GM19438 (cell line): ENCODE results near the gene RSKR.
"Not testable (repeated sequence)": the region's sequence is repeated elsewhere in the genome, so short reads cannot be mapped to it uniquely, and the experiment has no call there.

Source experiments
- ATAC-seq: cut with Tn5 transposase; IDR thresholded peaks from one replicate; pipeline ENCODE4 v1.9.1; 2021; ENCODE audit warnings: low read depth; ENCODE audit not compliant: unreplicated experiment

RSKR gene

GRCh38 chr17:28578246-28579195 lies 35.5 kb downstream of the RSKR start:
- no peak for ATAC-seq

DNA sequence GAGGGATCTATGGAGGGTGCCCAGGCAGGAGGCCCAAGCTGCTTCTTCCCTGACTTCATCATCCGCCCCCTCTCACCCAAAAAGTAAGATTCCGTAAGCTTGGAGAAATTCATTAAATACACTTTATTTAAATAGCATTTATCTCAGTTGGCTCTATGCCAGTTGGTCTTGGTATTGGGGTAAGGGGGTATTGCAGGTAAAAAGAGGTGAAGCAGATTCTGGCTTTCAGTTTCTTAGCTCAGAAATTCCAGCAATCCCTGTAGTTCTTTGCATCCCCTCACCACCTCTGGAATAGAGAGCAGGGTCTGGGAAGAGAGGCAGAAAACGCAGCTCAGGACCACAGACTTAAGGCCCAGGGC lies 36.5 kb downstream of the RSKR start:
- no peak for ATAC-seq

DNA sequence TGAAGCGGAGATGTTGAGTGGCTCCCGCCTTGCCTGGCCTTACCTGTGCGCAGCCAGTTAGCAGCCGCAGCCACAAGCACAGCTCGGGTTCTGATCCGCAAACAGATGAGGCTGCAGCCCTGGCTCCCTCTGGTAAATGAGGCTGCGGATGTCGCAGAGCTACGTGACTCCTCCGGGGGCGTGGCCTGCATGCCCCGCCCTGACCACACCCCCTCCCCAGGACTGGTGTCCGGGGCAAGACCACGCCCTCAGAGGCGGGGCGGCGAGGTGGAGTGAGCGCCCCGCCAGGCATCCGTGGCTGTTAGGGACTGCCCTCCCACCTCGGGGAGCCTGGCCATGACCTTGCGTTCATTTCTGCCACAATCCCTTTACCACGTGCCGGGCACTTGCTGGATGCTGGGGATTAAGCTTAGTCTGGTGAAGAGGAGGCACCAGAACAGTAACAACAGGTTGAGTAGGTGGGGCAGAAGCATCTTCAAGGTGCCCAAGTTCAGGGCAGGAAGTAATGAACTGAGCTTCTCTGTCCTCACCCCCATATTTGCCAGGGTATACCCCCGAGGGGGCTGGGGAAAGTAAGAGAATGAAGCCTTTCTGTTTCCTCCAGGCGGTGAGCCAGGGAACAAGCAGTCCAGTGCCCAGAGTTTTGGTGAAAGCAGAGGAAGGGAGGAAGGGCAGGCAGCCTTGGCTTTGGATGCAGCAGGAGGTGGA lies 37.1 kb downstream of the RSKR start, which contains the start of gene ALDOC:
Gene ALDOC (minus strand): TSS at position 138 of the 708 bp plus-strand sequence. CDS start 1,363 bp downstream, outside the sequence.
- peak; percentile 86 for ATAC-seq

DNA sequence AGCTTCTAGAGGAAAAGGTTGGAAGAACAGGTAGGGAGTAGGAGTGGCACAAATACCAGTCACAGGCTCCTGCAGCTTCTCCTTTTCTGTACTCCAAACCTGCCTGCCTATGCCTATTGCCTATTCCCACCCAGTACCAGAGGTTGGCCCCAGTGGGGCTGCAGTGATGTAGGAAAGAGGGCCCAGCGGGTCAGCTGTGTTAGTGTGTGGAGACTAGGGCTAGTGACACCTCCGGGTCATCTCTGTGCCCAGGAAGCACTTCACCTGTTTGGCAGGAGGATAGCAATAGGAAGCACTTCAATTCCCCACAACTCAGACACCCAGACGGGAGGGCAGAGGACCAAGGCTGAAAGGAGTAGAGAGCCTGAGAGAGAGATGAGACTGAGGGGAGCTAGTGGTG lies 38.0 kb downstream of the RSKR start:
- ATAC-seq: not testable (repeated sequence)

GRCh38 chr17:28575126-28575795 lies 38.7 kb downstream of the RSKR start:
- ATAC-seq: no peak

- ATAC-seq: no peak
These were observed 39.5 kb downstream of the RSKR start for GRCh38 chr17:28574526-28574925.

DNA sequence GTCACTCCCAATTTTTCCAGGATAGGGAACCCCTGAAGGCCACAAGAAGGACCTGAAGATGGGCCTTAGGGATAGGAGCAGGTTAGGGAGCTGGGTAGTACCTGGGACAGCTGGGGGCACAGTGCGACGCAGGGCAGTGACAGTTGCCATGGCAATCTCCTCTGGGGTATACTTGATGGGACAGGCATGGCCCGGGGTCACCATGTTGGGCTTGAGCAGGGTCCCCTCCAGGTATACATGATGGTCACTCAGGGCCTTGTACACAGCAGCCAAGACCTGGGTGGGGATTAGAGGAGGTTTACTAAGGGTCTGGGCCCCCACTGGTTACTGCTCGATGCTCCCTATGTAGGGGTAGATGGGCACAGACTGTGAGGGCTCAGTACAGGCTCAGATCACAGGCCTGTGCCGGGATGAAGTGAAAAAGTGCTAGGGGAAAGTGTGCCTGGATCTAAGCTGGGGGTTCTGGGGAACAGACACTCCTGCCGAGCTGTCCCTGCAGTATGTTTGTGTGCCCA lies 40.0 kb downstream of the RSKR start:
- no peak for ATAC-seq

- no peak for ATAC-seq
These were observed 40.5 kb downstream of the RSKR start for GRCh38 chr17:28573521-28573920.

DNA sequence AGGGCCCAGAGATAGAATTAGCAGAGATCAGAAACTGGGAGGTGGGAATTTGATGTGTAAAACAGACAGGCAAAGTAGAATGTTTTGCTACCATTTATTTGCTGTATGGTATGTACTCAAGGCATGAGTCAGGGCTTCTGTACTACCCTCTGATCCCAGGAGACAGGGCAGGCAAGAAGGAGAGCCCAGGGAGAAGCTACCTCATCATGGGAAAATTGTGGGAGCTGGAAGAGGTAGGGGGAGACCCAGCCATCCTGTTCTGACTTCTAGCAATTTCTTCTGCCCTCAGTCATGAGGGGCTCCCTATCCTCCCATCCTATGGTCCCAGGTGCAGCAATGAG lies 41.0 kb downstream of the RSKR start:
- no peak for ATAC-seq

GRCh38 chr17:28572259-28573039 lies 41.5 kb downstream of the RSKR start:
- ATAC-seq: no peak

GRCh38 chr17:28571361-28572122 lies 42.4 kb downstream of the RSKR start, which contains the start of gene PIGS:
PIGS (minus strand) TSS chr17:28571524; CDS start chr17:28571496, 28 bp downstream.
- ATAC-seq: peak; percentile 79

GRCh38 chr17:28570716-28571360 lies 43.1 kb downstream of the RSKR start:
- ATAC-seq: peak; percentile 9

DNA sequence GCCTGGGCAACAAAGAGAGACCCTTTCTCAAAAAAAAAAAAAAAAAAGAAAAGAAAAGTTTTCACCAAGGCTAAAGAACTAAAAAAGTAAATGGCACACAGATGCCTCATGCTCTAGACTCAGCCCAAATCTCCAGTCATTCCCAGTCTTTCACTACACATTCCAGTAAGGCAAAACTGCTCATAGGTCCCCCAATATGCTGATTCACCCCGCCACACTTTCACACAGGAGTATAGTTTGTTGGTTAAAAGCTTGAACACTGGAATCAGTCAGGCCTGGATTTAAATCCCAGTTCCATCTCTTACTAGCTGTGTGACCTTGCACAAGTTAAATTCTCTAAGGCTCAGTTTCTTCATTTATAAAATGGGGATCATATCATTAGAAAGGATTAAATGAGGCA lies 44.5 kb downstream of the RSKR start:
- ATAC-seq: no peak

GRCh38 chr17:28567604-28568003 lies 46.4 kb downstream of the RSKR start:
- no peak for ATAC-seq

- no peak for ATAC-seq
These were observed 50.5 kb downstream of the RSKR start for GRCh38 chr17:28563475-28563874.
